Measurements from ENCODE around the gene ALDH1L1.

The ALDH1L1 gene

GRCh38 chr3:126154391-126155279 is 25.8 kb downstream of the ALDH1L1 start:
- DNase-seq (ENCODE audit: low read depth): no peak

DNA sequence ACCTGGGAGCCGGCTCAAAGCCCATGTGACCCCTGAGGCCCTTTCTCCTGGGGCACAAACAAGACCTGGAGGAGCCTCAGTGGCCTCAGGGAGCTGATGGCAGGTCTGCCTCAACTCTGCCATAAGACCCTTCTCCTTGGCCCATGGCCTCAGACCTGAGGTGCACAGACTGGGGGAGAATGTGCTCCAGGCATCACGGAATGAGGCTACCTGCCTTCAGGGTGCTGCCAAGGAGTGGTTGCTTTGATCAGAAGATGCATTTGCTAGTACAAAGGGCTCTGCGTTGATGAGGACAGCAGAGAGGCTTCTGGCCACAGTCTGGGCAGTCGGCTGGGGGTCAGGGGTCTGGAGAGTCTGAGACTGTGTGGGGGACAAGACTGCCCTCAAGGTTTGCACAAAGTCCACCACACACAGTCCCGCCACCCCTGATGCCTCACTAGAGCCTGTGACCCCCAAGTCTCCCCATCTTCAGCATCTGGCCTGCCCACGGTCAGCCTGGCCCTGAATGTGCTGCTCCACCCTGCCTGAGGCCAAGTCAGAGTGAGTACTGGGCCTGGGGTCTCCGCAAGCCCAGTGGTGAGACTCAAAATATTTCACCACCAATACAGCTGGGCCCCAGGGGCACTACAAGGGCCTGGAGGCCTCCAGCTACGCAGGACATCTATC is 26.6 kb downstream of the ALDH1L1 start:
- DNase-seq (ENCODE audit: low read depth): no peak

DNA sequence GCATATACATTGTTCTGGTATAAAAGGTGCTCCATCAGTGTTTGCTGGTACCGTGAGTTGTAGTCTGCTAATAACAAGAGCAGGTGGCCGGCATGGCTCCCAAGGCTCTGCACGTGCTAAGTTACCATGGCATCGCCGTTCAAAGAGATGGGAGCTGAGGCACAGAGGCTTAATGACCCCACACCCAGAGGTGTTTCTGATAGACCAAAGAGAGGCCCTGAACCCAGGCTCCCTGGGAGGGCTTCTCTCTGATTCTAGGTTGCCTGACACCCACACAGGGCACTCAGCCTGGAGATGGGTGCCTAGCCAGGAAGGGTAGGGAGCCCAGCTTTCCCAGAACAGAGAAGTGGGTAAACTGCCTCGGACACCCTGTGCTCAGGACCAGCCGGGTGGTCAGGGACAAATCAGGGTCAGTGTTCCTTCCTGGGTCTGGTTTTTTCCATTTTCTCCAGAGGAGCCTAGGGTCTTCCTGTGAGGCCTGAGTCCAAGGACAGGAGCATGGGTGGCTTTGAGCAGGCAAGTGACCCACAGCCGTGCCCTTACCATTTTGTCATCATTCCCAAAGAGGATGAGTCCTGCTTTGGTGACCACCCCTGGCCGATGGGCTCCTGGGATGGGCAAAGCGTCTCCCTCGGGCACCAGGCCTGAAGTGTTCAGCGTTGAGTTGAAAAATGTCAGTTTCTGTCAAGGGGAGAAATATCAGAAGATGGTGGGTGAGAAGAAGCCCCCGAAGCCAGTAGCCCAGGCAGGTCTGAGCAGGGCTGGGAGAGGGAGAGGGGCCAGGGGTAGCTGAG is 27.3 kb downstream of the ALDH1L1 start:
- no peak for DNase-seq (ENCODE audit: low read depth)

DNA sequence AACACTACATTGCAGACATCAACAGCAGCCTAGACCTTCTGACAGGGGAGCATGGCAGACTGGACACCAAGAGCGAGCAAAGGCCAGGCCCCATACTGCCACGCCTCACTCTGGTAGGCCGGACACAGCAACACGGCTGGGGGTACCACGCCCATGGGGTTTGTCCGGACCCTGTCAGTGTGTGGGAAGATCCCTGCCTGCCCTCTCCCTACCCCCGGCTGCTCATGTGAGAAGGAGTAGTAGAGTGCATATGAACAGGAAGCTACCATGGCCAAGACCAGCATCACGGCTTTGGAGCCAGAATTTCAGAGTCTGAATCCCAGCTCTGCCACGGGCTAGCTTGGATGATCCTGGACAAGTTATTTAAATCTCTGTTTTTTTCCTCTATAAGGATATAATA is 27.9 kb downstream of the ALDH1L1 start:
- no peak for DNase-seq (ENCODE audit: low read depth)

- DNase-seq (ENCODE audit: low read depth): no peak
Measured at GRCh38 chr3:126151562-126152302, 28.7 kb downstream of the ALDH1L1 start.

DNA sequence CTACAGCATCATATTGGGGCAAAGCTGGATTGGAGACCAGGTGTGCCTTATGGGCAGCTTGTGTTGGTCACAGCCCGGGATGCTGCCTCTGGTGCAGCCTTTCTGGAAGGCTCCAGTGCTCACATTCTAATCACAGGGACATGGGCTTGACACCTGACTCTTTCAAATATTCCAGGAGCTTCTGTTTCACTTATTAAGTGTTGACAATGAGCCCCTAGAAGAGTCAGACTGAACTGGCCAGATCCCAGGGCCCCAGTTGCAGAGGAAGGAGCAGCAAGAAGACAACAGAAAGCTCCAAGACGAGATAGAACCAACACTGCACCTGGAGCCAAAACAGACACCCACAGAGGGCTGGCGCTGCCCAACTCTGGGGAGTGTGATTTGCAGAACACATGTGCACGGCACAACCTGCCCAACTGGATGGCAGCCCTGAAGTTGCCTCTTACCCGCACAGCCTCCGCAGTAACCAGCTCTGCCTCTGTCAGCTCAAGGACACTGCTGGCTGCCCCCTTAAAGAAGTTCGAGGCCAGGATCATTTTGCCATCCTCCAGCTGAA is 30.3 kb downstream of the ALDH1L1 start:
- no peak for DNase-seq (ENCODE audit: low read depth)

DNA sequence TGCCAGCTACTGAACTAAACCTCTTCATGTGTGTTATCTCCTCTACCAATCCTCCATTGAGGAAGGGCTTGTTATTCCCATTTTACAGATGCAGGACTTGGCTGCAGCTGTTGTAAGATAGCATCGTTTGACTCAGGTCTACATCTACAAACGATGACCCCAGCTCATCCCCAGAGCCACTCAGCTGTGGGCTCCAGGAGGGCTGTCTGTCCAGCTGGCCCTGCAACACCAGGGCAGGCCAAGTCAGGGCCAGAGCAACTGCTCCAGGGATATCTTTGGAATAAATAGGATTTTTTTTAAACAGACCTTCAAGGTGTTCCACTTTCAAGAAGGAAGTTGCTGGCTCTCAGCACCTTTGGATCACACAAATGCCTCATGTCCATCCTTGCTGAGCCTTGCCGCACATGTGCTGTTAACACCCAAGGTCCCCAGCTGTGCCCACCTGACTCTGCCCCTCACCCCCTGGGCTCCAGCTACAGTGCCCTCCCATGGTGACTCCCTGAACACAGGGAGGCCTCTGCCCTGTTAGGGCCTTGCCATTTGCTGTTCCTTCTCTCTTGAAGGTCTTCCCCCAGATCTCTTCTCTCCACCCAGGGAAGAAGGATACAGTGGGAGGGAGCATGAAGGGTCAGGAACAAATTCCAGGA is 31.0 kb downstream of the ALDH1L1 start:
- DNase-seq (ENCODE audit: low read depth): no peak

GRCh38 chr3:126147932-126148683 is 32.3 kb downstream of the ALDH1L1 start:
- no peak for DNase-seq (ENCODE audit: low read depth)

DNA sequence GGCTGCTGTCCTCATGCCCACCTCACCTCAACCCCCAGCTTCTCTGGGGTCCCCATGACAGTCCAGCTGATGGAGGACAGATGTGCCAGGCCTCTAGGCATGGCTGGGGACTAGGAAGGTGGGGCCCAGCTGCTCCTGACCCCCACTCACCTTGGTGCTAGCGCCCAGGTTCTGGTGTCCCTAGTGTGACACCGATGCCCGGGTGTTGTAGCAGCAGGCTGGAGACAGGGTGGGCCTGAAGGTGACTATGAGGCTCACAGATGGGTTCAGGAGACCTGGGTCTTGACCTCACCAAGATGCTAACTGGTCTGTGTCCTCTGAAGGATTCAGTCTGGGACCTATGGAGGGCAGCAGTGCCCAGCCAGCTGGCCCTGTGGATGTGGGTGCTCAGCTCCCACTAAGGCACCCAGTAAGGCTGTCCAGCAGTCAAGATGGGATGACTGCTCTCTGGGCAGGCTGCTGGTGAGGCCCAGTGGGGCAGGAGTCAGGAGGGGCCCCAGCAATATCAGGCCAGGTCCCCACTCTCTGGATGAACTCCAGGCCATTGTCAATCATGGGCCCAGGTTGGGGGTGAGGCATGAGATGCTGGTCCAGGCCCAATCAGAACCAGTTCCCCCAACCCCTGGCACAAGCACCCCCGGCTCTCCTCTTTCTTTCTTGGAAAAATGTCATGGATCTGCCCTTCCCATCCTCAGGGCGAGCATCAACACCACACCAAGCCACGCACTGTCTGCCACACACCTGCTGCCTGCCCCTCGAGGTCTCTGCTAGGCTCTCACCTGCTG is 33.0 kb downstream of the ALDH1L1 start:
- no peak for DNase-seq (ENCODE audit: low read depth)

- DNase-seq (ENCODE audit: low read depth): no peak
Measured at GRCh38 chr3:126146525-126147146, 33.8 kb downstream of the ALDH1L1 start.

DNA sequence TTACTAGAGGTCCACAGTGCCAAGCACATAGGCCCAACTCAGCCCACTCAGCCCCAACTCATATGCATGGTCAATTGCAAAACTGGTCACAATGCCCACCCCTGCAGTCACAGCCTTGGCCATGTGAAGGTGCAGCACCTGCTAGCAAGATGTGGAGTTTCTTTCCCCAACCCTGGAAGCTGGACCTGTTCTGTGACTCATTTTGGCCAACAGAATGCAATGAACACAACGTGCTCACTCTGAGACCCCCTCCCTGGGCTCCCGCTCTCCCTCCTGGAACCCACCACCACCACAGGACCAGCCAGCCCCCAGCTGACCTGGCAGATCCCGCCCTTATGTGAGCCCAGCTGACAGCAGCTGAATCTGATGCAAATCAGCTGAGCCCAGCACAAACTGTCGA is 34.4 kb downstream of the ALDH1L1 start:
- DNase-seq (ENCODE audit: low read depth): no peak

DNA sequence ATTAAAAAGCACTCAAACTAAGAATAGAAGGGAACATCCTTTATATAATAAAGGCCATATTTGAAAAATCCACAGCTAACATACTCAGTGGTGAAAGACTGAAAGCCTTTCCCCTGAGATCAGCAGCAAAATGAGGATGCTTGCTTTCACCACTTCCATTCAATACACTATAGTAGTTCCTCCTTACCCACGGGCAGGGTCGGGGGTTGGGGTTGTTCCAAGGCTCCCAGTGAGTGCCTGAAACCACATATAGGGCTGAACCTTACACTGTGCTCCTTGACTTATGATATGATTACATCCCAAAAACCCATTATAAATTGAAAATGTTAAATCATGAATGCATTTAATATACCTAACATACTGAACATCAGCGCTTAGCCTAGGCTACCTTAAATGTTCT is 37.7 kb downstream of the ALDH1L1 start:
- DNase-seq (ENCODE audit: low read depth): no peak

- DNase-seq (ENCODE audit: low read depth): no peak
Measured at GRCh38 chr3:126137490-126138130, 42.8 kb downstream of the ALDH1L1 start.

- DNase-seq (ENCODE audit: low read depth): no peak
Measured at GRCh38 chr3:126136428-126137220, 43.8 kb downstream of the ALDH1L1 start.

DNA sequence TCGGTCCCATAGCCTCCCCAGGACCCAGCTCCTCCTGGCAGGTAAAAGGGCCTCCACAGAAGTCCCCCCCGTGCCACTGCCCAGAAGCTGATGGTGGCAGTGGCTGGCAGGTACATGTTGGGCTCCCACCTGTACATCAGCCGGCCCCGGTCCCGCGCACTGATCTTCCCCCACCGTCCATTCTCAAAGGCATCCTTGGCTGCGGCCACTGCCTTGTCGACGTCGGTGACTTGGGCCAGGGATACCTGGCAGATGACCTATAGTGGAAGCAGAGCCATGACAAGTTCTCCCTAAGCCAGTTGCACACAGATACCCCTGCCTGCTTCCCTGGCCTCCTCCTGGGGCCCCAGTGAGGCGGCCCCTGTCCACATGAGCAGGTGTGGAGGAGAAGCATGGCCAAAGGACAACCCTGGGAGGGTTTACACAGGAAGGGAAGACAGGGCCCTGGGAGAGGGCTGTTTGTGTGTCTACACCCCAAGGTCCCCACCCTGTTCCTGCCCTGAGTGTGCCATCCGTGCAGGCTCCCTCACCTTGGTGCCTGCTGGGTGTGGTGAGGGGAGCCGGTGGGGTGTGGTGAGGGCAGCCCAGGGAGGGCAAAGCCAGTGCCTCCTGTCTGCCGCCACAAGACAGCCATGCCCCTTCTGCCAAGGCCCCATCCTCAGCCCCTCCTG is 44.8 kb downstream of the ALDH1L1 start:
- no peak for DNase-seq (ENCODE audit: low read depth)

- no peak for DNase-seq (ENCODE audit: low read depth)
Measured at GRCh38 chr3:126135071-126135405, 45.3 kb downstream of the ALDH1L1 start.

Measured in stimulated activated CD8-positive, alpha-beta memory T cell treated with anti-CD3 and anti-CD28 coated beads, Interleukin-15, amount 100 ng/mL, for 1 hour (primary cell).